Activated CD4-positive, alpha-beta T cell treated with anti-CD3 and anti-CD28 coated beads for 36 hours (primary cell): ENCODE data around the gene PSMA7. TPM values are rescaled to one million over a fixed set of nuclear protein-coding genes. Genes with fewer than 3 reads are reported as not detected.

ENCODE experiments used
- ATAC-seq: fragments of 200-7000 bp; cut with Tn5 transposase; one replicate; pipeline ENCODE4 v1.10.0; 2021; ENCODE audit warnings: mild to moderate bottlenecking, moderate library complexity
- CTCF ChIA-PET: fragments of 350-600 bp; sonication (Branson Sonifier 250); formaldehyde crosslinking; loops from one replicate; lab custom pipeline; 2021; ENCODE audit warnings: antibody characterized with exemption; lab: Charles Lee
- POLR2A ChIA-PET: fragments of 350-600 bp; sonication (Branson Sonifier 250); formaldehyde crosslinking; loops from one replicate; lab custom pipeline; 2021; ENCODE audit warnings: antibody characterized with exemption, inconsistent platforms; lab: Charles Lee
- DNase-seq: peaks from one replicate; pipeline ENCODE4 v3.0.0-alpha.2; 2020
- H3K27ac Mint-ChIP-seq: one replicate; pipeline ENCODE4 v1.8.0; 2021; ENCODE audit warnings: mixed read lengths
- H3K27me3 Mint-ChIP-seq: one replicate; pipeline ENCODE4 v1.8.0; 2021; ENCODE audit warnings: mixed read lengths
- H3K36me3 Mint-ChIP-seq: one replicate; pipeline ENCODE4 v1.8.0; 2021; ENCODE audit warnings: low read depth, mixed read lengths
- H3K4me1 Mint-ChIP-seq: one replicate; pipeline ENCODE4 v1.8.0; 2021; ENCODE audit warnings: mixed read lengths
- H3K4me3 Mint-ChIP-seq: one replicate; pipeline ENCODE4 v1.8.0; 2021; ENCODE audit warnings: mild to moderate bottlenecking, moderate library complexity, mixed read lengths
- H3K9me3 Mint-ChIP-seq: one replicate; pipeline ENCODE4 v1.8.0; 2021; ENCODE audit warnings: low read depth, mixed read lengths
- intact Hi-C, 2 experiments: fragments of 100-400 bp; cut with DNase I in 1 of 2; cut with micrococcal nuclease in 1 of 2; formaldehyde crosslinking; loops; one replicate each; pipeline versions ENCODE4 v1.14.2 to v1.15.1; 2022 to 2024; cut with DNase I, micrococcal nuclease
- total RNA-seq, 2 experiments: library from RNA; stranded (reverse); gene quantifications; one replicate each; pipeline ENCODE4 v1.2.3, GENCODE V29; 2021

Gene PSMA7
- total RNA-seq, 2 experiments from 2014 or later, result 208 to 296 TPM

GRCh38 chr20:62141397-62142251, 1.6 kb downstream of the PSMA7 start:
- ChIA-PET CTCF (interaction anchor here (0.5 to 1.7 kb wide), 7 partner anchors 12 to 1049 kb away, joined by 3 to 7 read pairs (median 4); no protein-coding TSS in a partner anchor), POLR2A (interaction anchor here (0.5 to 2.3 kb wide), 3 partner anchors 15 to 75 kb away, joined by 3 to 9 read pairs (median 4); partner anchors contain the start of gene TAF4)
- Mint-ChIP-seq H3K9me3 (no peaks in the 10 kb centered on the region), H3K27me3 (no peaks in the 10 kb centered on the region), H3K4me1 (peaks cover 52% of the 10 kb centered on the region), H3K27ac (peak overlapping the region; percentile 91), H3K36me3 (peaks cover 49% of the 10 kb centered on the region), H3K4me3 (peak overlapping the region; percentile 89)
- ATAC-seq, result peak; percentile 23
- intact Hi-C loops, result loop anchor here (1.0 to 5.0 kb wide), 6 partner anchors 19 to 786 kb away; partner anchors contain the start of genes CABLES2 (in 1 of the 2), DIDO1 (in 1 of the 2), LSM14B (in 1 of the 2) and RPS21 (in 1 of the 2)
- DNase-seq, result peak; percentile 50

- POLR2A ChIA-PET, result interaction anchor here (0.5 to 2.3 kb wide), 2 partner anchors 48 to 75 kb away, joined by 4 to 9 read pairs; partner anchors contain the start of gene TAF4
- ATAC-seq (no peak), DNase-seq (no peak)
- no peaks in the 10 kb centered on the region for H3K27me3 Mint-ChIP-seq
- peaks cover 56% of the 10 kb centered on the region for H3K36me3 Mint-ChIP-seq
- H3K27ac Mint-ChIP-seq, result peak overlapping the region; percentile 91
- H3K9me3 Mint-ChIP-seq, result no peaks in the 10 kb centered on the region
- CTCF ChIA-PET, result interaction anchor here (0.6 to 1.7 kb wide), 4 partner anchors 16 to 1050 kb away, joined by 4 to 7 read pairs (median 5); no protein-coding TSS in a partner anchor
- H3K4me1 Mint-ChIP-seq, result peaks cover 49% of the 10 kb centered on the region
- peak overlapping the region; percentile 89 for H3K4me3 Mint-ChIP-seq
- intact Hi-C loops, result loop anchor here in 1 of 2 experiments (5.0 kb wide), 2 partner anchors 361 to 786 kb away; partner anchors contain the start of gene DIDO1
Observed at GRCh38 chr20:62141043-62141396, 2.2 kb downstream of the PSMA7 start.

GRCh38 chr20:62139636-62140035, 3.6 kb downstream of the PSMA7 start:
- Mint-ChIP-seq H3K27ac (peak overlapping the region; percentile 63), H3K4me1 (peaks cover 35% of the 10 kb centered on the region), H3K9me3 (no peaks in the 10 kb centered on the region), H3K4me3 (no peak overlapping the region), H3K36me3 (peaks cover 59% of the 10 kb centered on the region), H3K27me3 (no peaks in the 10 kb centered on the region)
- ATAC-seq (no peak), DNase-seq (no peak)
- intact Hi-C loops, result loop anchor here (5.0 kb wide), 3 partner anchors 112 to 788 kb away; partner anchors contain the start of gene DIDO1 (in 1 of the 2)
- CTCF ChIA-PET, result interaction anchor here (1.0 kb wide), 1 partner anchor 73 kb away, joined by 3 read pairs; no protein-coding TSS in a partner anchor
- POLR2A ChIA-PET, result no interaction called here

GRCh38 chr20:62138912-62139311, 4.3 kb downstream of the PSMA7 start:
- no peaks in the 10 kb centered on the region for H3K27me3 Mint-ChIP-seq
- H3K27ac Mint-ChIP-seq, result no peak overlapping the region
- no peak for DNase-seq
- peaks cover 35% of the 10 kb centered on the region for H3K4me1 Mint-ChIP-seq
- intact Hi-C loops, result loop anchor here in 1 of 2 experiments (5.0 kb wide), 1 partner anchor 112 kb away; no protein-coding TSS in a partner anchor
- no peak overlapping the region for H3K4me3 Mint-ChIP-seq
- peaks cover 62% of the 10 kb centered on the region for H3K36me3 Mint-ChIP-seq
- POLR2A ChIA-PET, result no interaction called here
- CTCF ChIA-PET, result interaction anchor here (1.3 to 1.7 kb wide), 3 partner anchors 14 to 127 kb away, joined by 3 to 7 read pairs (median 7); no protein-coding TSS in a partner anchor
- no peaks in the 10 kb centered on the region for H3K9me3 Mint-ChIP-seq
- ATAC-seq, result no peak

GRCh38 chr20:62138204-62138543, 5.0 kb downstream of the PSMA7 start:
- intact Hi-C loops, result loop anchor here in 1 of 2 experiments (5.0 kb wide), 1 partner anchor 111 kb away; no protein-coding TSS in a partner anchor
- Mint-ChIP-seq H3K4me3 (no peak overlapping the region), H3K9me3 (no peaks in the 10 kb centered on the region), H3K4me1 (peaks cover 41% of the 10 kb centered on the region), H3K27me3 (no peaks in the 10 kb centered on the region), H3K27ac (no peak overlapping the region), H3K36me3 (peaks cover 67% of the 10 kb centered on the region)
- no peak for DNase-seq
- ATAC-seq, result no peak
- CTCF ChIA-PET, result interaction anchor here (0.9 to 1.7 kb wide), 8 partner anchors 9 to 127 kb away, joined by 3 to 8 read pairs (median 5); partner anchors contain the start of gene LSM14B
- POLR2A ChIA-PET, result interaction anchor here (0.6 to 0.8 kb wide), 2 partner anchors 12 to 125 kb away, joined by 3 to 14 read pairs; no protein-coding TSS in a partner anchor

- no peak for DNase-seq
- Mint-ChIP-seq H3K9me3 (no peaks in the 10 kb centered on the region), H3K27ac (peak overlapping the region; percentile 44), H3K27me3 (no peaks in the 10 kb centered on the region), H3K4me3 (no peak overlapping the region), H3K4me1 (peaks cover 42% of the 10 kb centered on the region), H3K36me3 (peaks cover 70% of the 10 kb centered on the region)
- intact Hi-C loops, result loop anchor here (1.0 to 5.0 kb wide), 4 partner anchors 71 to 127 kb away; no protein-coding TSS in a partner anchor
- no peak for ATAC-seq
- CTCF ChIA-PET, result interaction anchor here (0.6 to 1.7 kb wide), 9 partner anchors 8 to 1401 kb away, joined by 3 to 8 read pairs (median 5); partner anchors contain the start of gene LSM14B
- POLR2A ChIA-PET, result interaction anchor here (0.6 to 0.8 kb wide), 2 partner anchors 13 to 124 kb away, joined by 3 to 14 read pairs; no protein-coding TSS in a partner anchor
Observed at GRCh38 chr20:62137478-62138203, 5.6 kb downstream of the PSMA7 start.

- ChIA-PET CTCF (interaction anchor here (0.6 to 2.0 kb wide), 8 partner anchors 8 to 1402 kb away, joined by 3 to 15 read pairs (median 5); no protein-coding TSS in a partner anchor), POLR2A (no interaction called here)
- intact Hi-C loops, result loop anchor here (1.0 to 5.0 kb wide), 4 partner anchors 70 to 127 kb away; no protein-coding TSS in a partner anchor
- H3K27ac Mint-ChIP-seq, result peak overlapping the region; percentile 75
- no peak for DNase-seq
- peaks cover 71% of the 10 kb centered on the region for H3K36me3 Mint-ChIP-seq
- H3K4me3 Mint-ChIP-seq, result no peak overlapping the region
- no peaks in the 10 kb centered on the region for H3K27me3 Mint-ChIP-seq
- no peak for ATAC-seq
- no peaks in the 10 kb centered on the region for H3K9me3 Mint-ChIP-seq
- peaks cover 45% of the 10 kb centered on the region for H3K4me1 Mint-ChIP-seq
Observed at GRCh38 chr20:62137092-62137384, 6.2 kb downstream of the PSMA7 start.

GRCh38 chr20:62136283-62137091, 6.7 kb downstream of the PSMA7 start:
- Mint-ChIP-seq H3K27me3 (no peaks in the 10 kb centered on the region), H3K9me3 (no peaks in the 10 kb centered on the region), H3K36me3 (peaks cover 69% of the 10 kb centered on the region), H3K4me1 (peaks cover 41% of the 10 kb centered on the region), H3K4me3 (no peak overlapping the region), H3K27ac (peak overlapping the region; percentile 75)
- intact Hi-C loops, result loop anchor here (1.0 to 5.0 kb wide), 4 partner anchors 70 to 126 kb away; no protein-coding TSS in a partner anchor
- DNase-seq, result peak; percentile 83
- CTCF ChIA-PET, result interaction anchor here (0.7 to 2.0 kb wide), 13 partner anchors 8 to 751 kb away, joined by 3 to 15 read pairs (median 4); no protein-coding TSS in a partner anchor
- ATAC-seq, result peak; percentile 51
- POLR2A ChIA-PET, result no interaction called here

- no peaks in the 10 kb centered on the region for H3K9me3 Mint-ChIP-seq
- no peak overlapping the region for H3K4me3 Mint-ChIP-seq
- peaks cover 69% of the 10 kb centered on the region for H3K36me3 Mint-ChIP-seq
- ATAC-seq (no peak), DNase-seq (no peak)
- ChIA-PET POLR2A (no interaction called here), CTCF (interaction anchor here (0.6 to 2.0 kb wide), 14 partner anchors 9 to 840 kb away, joined by 3 to 15 read pairs (median 4); no protein-coding TSS in a partner anchor)
- no peaks in the 10 kb centered on the region for H3K27me3 Mint-ChIP-seq
- intact Hi-C loops, result loop anchor here in 1 of 2 experiments (2.0 to 5.0 kb wide), 2 partner anchors 69 to 108 kb away; no protein-coding TSS in a partner anchor
- peaks cover 34% of the 10 kb centered on the region for H3K4me1 Mint-ChIP-seq
- H3K27ac Mint-ChIP-seq, result no peak overlapping the region
Observed at GRCh38 chr20:62135573-62136266, 7.5 kb downstream of the PSMA7 start.
